GM12891 (cell line): Measurements from ENCODE around the gene GHR.

Experiments
- DNase-seq: peaks from one replicate; pipeline ENCODE4 v3.0.0; 2011; ENCODE audit warnings: low spot score; ENCODE audit not compliant: insufficient read length
- FAIRE-seq: peaks from 2 replicates; lab custom pipeline; 2011; peaks lifted over from hg19 to GRCh38; lab: Jason Lieb, UNC
- PAX5 ChIP-seq: IDR thresholded peaks from 2 replicates; pipeline ENCODE4 v1.6.1; 2011; ENCODE audit warnings: low read length, moderate library complexity, mild to moderate bottlenecking; ENCODE audit not compliant: insufficient read depth, severe bottlenecking
- POLR2A ChIP-seq: IDR thresholded peaks from 2 replicates; pipeline ENCODE4 v1.6.1; 2011; ENCODE audit warnings: low read depth, low read length, control low read depth
- POLR2AphosphoS5 ChIP-seq: IDR thresholded peaks from 2 replicates; pipeline ENCODE4 v1.6.1; 2011; ENCODE audit warnings: low read depth, low read length, control low read depth
- POU2F2 ChIP-seq: IDR thresholded peaks from 2 replicates; pipeline ENCODE4 v1.6.1; 2011; ENCODE audit warnings: low read depth, mild to moderate bottlenecking, control low read depth, low read length, moderate library complexity
- SPI1 ChIP-seq: IDR thresholded peaks from 2 replicates; pipeline ENCODE4 v1.6.1; 2011; ENCODE audit warnings: low read depth, low read length, control low read depth
- TAF1 ChIP-seq: IDR thresholded peaks from 2 replicates; pipeline ENCODE4 v1.6.1; 2011; ENCODE audit warnings: low read depth, low read length, control low read depth

GHR gene

GRCh38 chr5:42491699-42492098, 68.5 kb downstream of the GHR start:
- no peak for DNase-seq
- FAIRE-seq = no peak
- TF ChIP-seq POLR2AphosphoS5 = no peak
- no peak for TF ChIP-seq POLR2A
- TF ChIP-seq SPI1 = no peak
- TF ChIP-seq PAX5 = no peak
- no peak for TF ChIP-seq TAF1
- no peak for TF ChIP-seq POU2F2

- TF ChIP-seq SPI1 (no peak), TAF1 (no peak), PAX5 (no peak), POLR2AphosphoS5 (no peak), POLR2A (no peak), POU2F2 (no peak)
- FAIRE-seq = no peak
- DNase-seq = no peak
Observed at GRCh38 chr5:42492974-42493373, 69.7 kb downstream of the GHR start.

- DNase-seq (no peak), FAIRE-seq (no peak)
- TF ChIP-seq SPI1 (no peak), POU2F2 (no peak), POLR2AphosphoS5 (no peak), PAX5 (no peak), TAF1 (no peak), POLR2A (no peak)
Observed at GRCh38 chr5:42494414-42494813, 71.2 kb downstream of the GHR start.

- TF ChIP-seq POLR2AphosphoS5 (no peak), TAF1 (no peak), PAX5 (no peak), SPI1 (no peak), POLR2A (no peak), POU2F2 (no peak)
- DNase-seq (no peak), FAIRE-seq (no peak)
Observed at GRCh38 chr5:42495914-42496313, 72.7 kb downstream of the GHR start.

GRCh38 chr5:42496397-42497156, 73.3 kb downstream of the GHR start:
- DNase-seq = no peak
- FAIRE-seq = no peak
- TF ChIP-seq TAF1 = no peak
- no peak for TF ChIP-seq SPI1
- no peak for TF ChIP-seq POLR2AphosphoS5
- no peak for TF ChIP-seq POLR2A
- no peak for TF ChIP-seq PAX5
- TF ChIP-seq POU2F2 = no peak

- DNase-seq (no peak), FAIRE-seq (no peak)
- TF ChIP-seq SPI1 = no peak
- no peak for TF ChIP-seq PAX5
- no peak for TF ChIP-seq POU2F2
- no peak for TF ChIP-seq POLR2AphosphoS5
- TF ChIP-seq TAF1 = no peak
- no peak for TF ChIP-seq POLR2A
Observed at GRCh38 chr5:42498000-42498399, 74.8 kb downstream of the GHR start.

GRCh38 chr5:42499016-42499415, 75.8 kb downstream of the GHR start:
- no peak for DNase-seq
- FAIRE-seq = no peak
- no peak for TF ChIP-seq POLR2A
- no peak for TF ChIP-seq POU2F2
- no peak for TF ChIP-seq POLR2AphosphoS5
- TF ChIP-seq TAF1 = no peak
- TF ChIP-seq PAX5 = no peak
- no peak for TF ChIP-seq SPI1

GRCh38 chr5:42500003-42500599, 76.9 kb downstream of the GHR start:
- no peak for DNase-seq
- TF ChIP-seq TAF1 = no peak
- no peak for TF ChIP-seq SPI1
- TF ChIP-seq PAX5 = no peak
- no peak for TF ChIP-seq POLR2A
- no peak for TF ChIP-seq POU2F2
- no peak for TF ChIP-seq POLR2AphosphoS5
- no peak for FAIRE-seq

- TF ChIP-seq SPI1 = no peak
- no peak for FAIRE-seq
- DNase-seq = no peak
Observed at GRCh38 chr5:42502613-42503470, 79.6 kb downstream of the GHR start.

GRCh38 chr5:42506662-42507061, 83.4 kb downstream of the GHR start:
- no peak for DNase-seq
- FAIRE-seq = no peak
- TF ChIP-seq TAF1 (no peak), PAX5 (no peak), POLR2AphosphoS5 (no peak), POU2F2 (no peak), POLR2A (no peak), SPI1 (no peak)
